Measurements from ENCODE around the gene MACROD1.

DNA sequence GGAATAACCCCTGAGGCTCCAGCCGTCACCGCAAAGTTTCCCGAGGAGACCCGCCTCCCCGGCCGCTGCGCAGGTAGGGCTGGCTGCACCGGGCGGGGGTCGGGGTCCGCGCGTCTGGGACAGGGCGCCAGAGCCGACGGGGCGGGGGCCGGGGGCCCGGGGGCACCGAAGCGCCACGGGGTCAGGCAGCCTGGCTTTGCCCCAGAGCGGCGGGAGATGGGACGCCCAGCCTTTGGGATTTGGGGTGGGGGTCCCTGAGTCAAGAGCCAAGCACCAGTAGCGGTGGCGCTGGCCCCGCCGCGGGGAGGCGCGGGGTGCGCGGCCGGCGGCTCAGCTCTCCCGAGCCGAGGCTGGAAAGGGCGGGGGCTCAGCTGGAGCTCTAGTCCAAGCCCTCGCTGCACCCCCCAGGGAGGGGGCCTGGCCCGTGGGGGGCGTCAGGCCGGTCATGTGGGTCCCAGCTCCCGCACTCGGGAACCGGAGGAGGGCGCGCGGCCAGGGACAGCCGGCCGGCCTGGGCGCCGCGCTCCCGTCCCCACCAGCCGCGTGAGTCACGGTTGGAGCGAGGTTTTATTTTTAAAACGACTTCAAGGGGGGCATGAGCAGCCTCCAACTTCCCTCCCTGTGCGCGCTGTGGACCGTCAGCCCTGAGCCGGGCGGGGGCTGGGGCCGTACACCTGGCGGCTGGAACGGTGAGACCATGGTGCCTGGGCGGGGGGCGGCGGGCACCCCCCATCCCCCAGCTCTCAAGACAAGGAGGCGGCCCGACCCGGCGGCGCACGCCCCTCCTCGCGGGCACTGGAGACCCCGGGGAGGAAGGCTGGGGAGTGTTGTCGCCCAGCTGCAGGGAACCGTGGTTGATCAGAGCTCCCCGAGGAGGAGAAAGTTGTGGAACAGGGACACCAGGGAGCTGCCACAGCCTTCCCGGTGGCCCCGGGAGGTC is 129.6 kb downstream of the MACROD1 start:
- TF ChIP-seq CTCF (IDR thresholded peaks at IDR 0.05) (no peak), POLR2A (IDR thresholded peaks at IDR 0.05) (no peak)

Measured in Peyer's patch (tissue), 4 donors.